ENCODE data around the gene WASF2.

The WASF2 gene

GRCh38 chr1:27374362-27375086 is 115.4 kb downstream of the WASF2 start, which contains the start of gene FCN3:
TSS of gene FCN3 (minus strand) at chr1:27374824. CDS start at chr1:27374818, 6 bp downstream.
- TF ChIP-seq ZBTB7A (IDR thresholded peaks at IDR 0.05; ENCODE audit: low read depth) = no peak
- TF ChIP-seq REST (IDR thresholded peaks at IDR 0.05; ENCODE audit: low read depth) = no peak
- TF ChIP-seq TEAD4 (IDR thresholded peaks at IDR 0.05) = no peak
- TF ChIP-seq FOXM1 (IDR thresholded peaks at IDR 0.05; ENCODE audit: borderline replicate concordance, low read depth) = no peak
- TF ChIP-seq EGR1 (IDR thresholded peaks at IDR 0.05) = no peak
- no peak for TF ChIP-seq RAD21 (IDR thresholded peaks at IDR 0.05; ENCODE audit: low read depth)
- no peak for TF ChIP-seq USF1 (IDR thresholded peaks at IDR 0.05)
- no peak for TF ChIP-seq EP300 (IDR thresholded peaks at IDR 0.05; ENCODE audit: borderline replicate concordance)
- TF ChIP-seq YY1 (IDR thresholded peaks at IDR 0.05; ENCODE audit: low read depth) = no peak
- TF ChIP-seq CREB1 (IDR thresholded peaks at IDR 0.05; ENCODE audit: low read depth) = no peak
- TF ChIP-seq MAX (IDR thresholded peaks at IDR 0.05) = no peak
- no peak for TF ChIP-seq NFIC (IDR thresholded peaks at IDR 0.05)
- TF ChIP-seq CEBPB (IDR thresholded peaks at IDR 0.05) = no peak
- TF ChIP-seq TAF1 (IDR thresholded peaks at IDR 0.05; ENCODE audit: low read depth) = no peak
- no peak for TF ChIP-seq TCF12 (IDR thresholded peaks at IDR 0.05; ENCODE audit: low read depth)

- TF ChIP-seq CREB1 (IDR thresholded peaks at IDR 0.05; ENCODE audit: low read depth) (no peak), YY1 (IDR thresholded peaks at IDR 0.05; ENCODE audit: low read depth) (no peak), TCF12 (IDR thresholded peaks at IDR 0.05; ENCODE audit: low read depth) (no peak), REST (IDR thresholded peaks at IDR 0.05; ENCODE audit: low read depth) (no peak), MAX (IDR thresholded peaks at IDR 0.05) (no peak), TEAD4 (IDR thresholded peaks at IDR 0.05) (no peak), EP300 (IDR thresholded peaks at IDR 0.05; ENCODE audit: borderline replicate concordance) (no peak), USF1 (IDR thresholded peaks at IDR 0.05) (no peak), FOXM1 (IDR thresholded peaks at IDR 0.05; ENCODE audit: borderline replicate concordance, low read depth) (no peak), ZBTB7A (IDR thresholded peaks at IDR 0.05; ENCODE audit: low read depth) (no peak), RAD21 (IDR thresholded peaks at IDR 0.05; ENCODE audit: low read depth) (no peak), CEBPB (IDR thresholded peaks at IDR 0.05) (no peak)
These were observed 116.9 kb downstream of the WASF2 start for GRCh38 chr1:27372808-27373690.

- TF ChIP-seq EGR1 (IDR thresholded peaks at IDR 0.05) (no peak), YY1 (IDR thresholded peaks at IDR 0.05; ENCODE audit: low read depth) (no peak), EP300 (IDR thresholded peaks at IDR 0.05; ENCODE audit: borderline replicate concordance) (no peak), FOXM1 (IDR thresholded peaks at IDR 0.05; ENCODE audit: borderline replicate concordance, low read depth) (no peak), TAF1 (IDR thresholded peaks at IDR 0.05; ENCODE audit: low read depth) (no peak), CREB1 (IDR thresholded peaks at IDR 0.05; ENCODE audit: low read depth) (no peak), USF1 (IDR thresholded peaks at IDR 0.05) (no peak), CEBPB (IDR thresholded peaks at IDR 0.05) (no peak), MAX (IDR thresholded peaks at IDR 0.05) (no peak), REST (IDR thresholded peaks at IDR 0.05; ENCODE audit: low read depth) (no peak), TCF12 (IDR thresholded peaks at IDR 0.05; ENCODE audit: low read depth) (no peak), TEAD4 (IDR thresholded peaks at IDR 0.05) (no peak), NFIC (IDR thresholded peaks at IDR 0.05) (no peak), RAD21 (IDR thresholded peaks at IDR 0.05; ENCODE audit: low read depth) (no peak), ZBTB7A (IDR thresholded peaks at IDR 0.05; ENCODE audit: low read depth) (no peak)
These were observed 117.8 kb downstream of the WASF2 start for GRCh38 chr1:27372022-27372807.

Data from Ishikawa (cell line).